DOHH2 (cell line): Measurements from ENCODE around the gene ARFGEF3.

Experiments
- CTCF ChIP-seq: fragments of 200-600 bp; sonication (generic); IDR thresholded peaks from one replicate; pipeline ENCODE4 v1.5.1; 2014; ENCODE audit warnings: antibody characterized with exemption, mild to moderate bottlenecking, low read depth, low read length; ENCODE audit not compliant: poor library complexity, severe bottlenecking
- EZH2phosphoT487 ChIP-seq: fragments of 200-600 bp; sonication (generic); IDR thresholded peaks from 2 replicates; pipeline ENCODE4 v1.6.1; 2017; ENCODE audit warnings: borderline replicate concordance, mild to moderate bottlenecking, antibody characterized with exemption, low read length, moderate library complexity, mixed read lengths

- TF ChIP-seq CTCF = no peak
- TF ChIP-seq EZH2phosphoT487 = no peak
Measured at GRCh38 chr6:138271451-138271850, 109.7 kb downstream of the ARFGEF3 start.
